Endothelial cell of umbilical vein (primary cell): ENCODE results near the gene AURKB. TPM values are rescaled to one million over a fixed set of nuclear protein-coding genes. Genes with fewer than 3 reads are reported as not detected.

Source experiments
- BruUV-seq: library from RNA; stranded (reverse); fragments of 400-500 nt; replicated peaks from 2 replicates; lab custom pipeline; 2021; lab: Mats Ljungman, UMichigan
- CTCF ChIA-PET: fragments of 300-600, 350-600 bp; sonication (Branson Sonifier 250); formaldehyde crosslinking; loops from one replicate; lab custom pipeline; 2021; ENCODE audit warnings: antibody characterized with exemption, inconsistent platforms; lab: Charles Lee
- POLR2A ChIA-PET: fragments of 300-600, 350-600 bp; sonication (Branson Sonifier 250); formaldehyde crosslinking; loops from one replicate; lab custom pipeline; 2021; ENCODE audit warnings: antibody characterized with exemption, inconsistent platforms; lab: Charles Lee
- DNase-seq: peaks from one replicate; pipeline ENCODE4 v3.0.0-alpha.2; 2011; ENCODE audit warnings: low read depth, low spot score
- FAIRE-seq: peaks from 2 replicates; lab custom pipeline; 2011; peaks lifted over from hg19 to GRCh38; lab: Jason Lieb, UNC
- H2AFZ ChIP-seq: 2 replicates; pipeline ENCODE4 v1.6.0; 2012; ENCODE audit warnings: low read depth, low read length, control low read depth, inconsistent platforms
- H3K27ac ChIP-seq: 2 replicates; pipeline ENCODE4 v1.5.1; 2011; ENCODE audit warnings: low read depth, mild to moderate bottlenecking, control low read depth, low read length, moderate library complexity; ENCODE audit not compliant: insufficient read depth
- H3K27me3 ChIP-seq, 2 experiments: 2 replicates each; pipeline versions ENCODE4 v1.6.0 to v1.6.1; 2011; ENCODE audit warnings: low read length in 2 of 2, mixed read lengths in 1 of 2; ENCODE audit not compliant: control insufficient read depth in 2 of 2, insufficient read depth in 2 of 2
- H3K36me3 ChIP-seq, 2 experiments: 2 replicates in 1 of 2; 3 replicates in 1 of 2; pipeline ENCODE4 v1.5.1; 2011; ENCODE audit warnings: low read length in 2 of 2, mild to moderate bottlenecking in 1 of 2, moderate library complexity in 1 of 2; ENCODE audit not compliant: control insufficient read depth in 2 of 2, insufficient read depth in 2 of 2; ENCODE audit errors: extremely low read depth in 1 of 2
- H3K4me1 ChIP-seq: 3 replicates; pipeline ENCODE4 v1.5.1; 2011; ENCODE audit warnings: mild to moderate bottlenecking, low read length; ENCODE audit not compliant: control insufficient read depth, insufficient read depth; ENCODE audit errors: extremely low read depth
- H3K4me2 ChIP-seq: 2 replicates; pipeline ENCODE4 v1.6.1; 2011; ENCODE audit warnings: low read length, control low read depth, mixed read lengths; ENCODE audit not compliant: insufficient read depth
- H3K4me3 ChIP-seq, 3 experiments: fragments of 200-600 bp in 1 of 3; sonication (generic), shearing (Covaris generic) in 1 of 3; replicated peaks in 1 of 3; 2 replicates each; pipeline ENCODE4 v1.5.1; 2011 to 2016; ENCODE audit warnings: control low read depth in 3 of 3, low read length in 3 of 3, mild to moderate bottlenecking in 2 of 3, inconsistent platforms in 1 of 3, low read depth in 1 of 3, moderate library complexity in 1 of 3; ENCODE audit not compliant: insufficient read depth in 1 of 3
- H3K79me2 ChIP-seq: 2 replicates; pipeline ENCODE4 v1.6.0; 2012; ENCODE audit warnings: low read length, inconsistent platforms; ENCODE audit not compliant: control insufficient read depth, insufficient read depth
- H3K9ac ChIP-seq: replicated peaks from 2 replicates; pipeline ENCODE3; 2011; ENCODE audit warnings: low read length, control low read depth; ENCODE audit not compliant: insufficient read depth; ENCODE audit errors: extremely low read depth
- H3K9me1 ChIP-seq: replicated peaks from 3 replicates; pipeline ENCODE4 v1.6.0; 2011; ENCODE audit warnings: mild to moderate bottlenecking, low read length; ENCODE audit not compliant: control insufficient read depth, insufficient read depth; ENCODE audit errors: extremely low read depth
- H3K9me3 ChIP-seq: replicated peaks from 2 replicates; pipeline ENCODE4 v1.5.1; 2012; ENCODE audit warnings: low read length, inconsistent platforms; ENCODE audit not compliant: control insufficient read depth, insufficient read depth
- H4K20me1 ChIP-seq: replicated peaks from 2 replicates; pipeline ENCODE3; 2011; ENCODE audit warnings: mild to moderate bottlenecking, low read length; ENCODE audit not compliant: control insufficient read depth, insufficient read depth; ENCODE audit errors: extremely low read depth
- EZH2 ChIP-seq: IDR thresholded peaks from 2 replicates; pipeline ENCODE4 v1.6.1; 2012; ENCODE audit warnings: borderline replicate concordance, low read depth, mild to moderate bottlenecking, moderate library complexity, low read length, inconsistent platforms; ENCODE audit not compliant: severe bottlenecking
- FOS ChIP-seq: IDR thresholded peaks from 2 replicates; pipeline ENCODE4 v1.6.1; 2011; ENCODE audit warnings: mild to moderate bottlenecking, low read length, moderate library complexity, borderline replicate concordance; ENCODE audit not compliant: insufficient read depth
- GATA2 ChIP-seq: IDR thresholded peaks from 2 replicates; pipeline ENCODE4 v1.7.0; 2011; ENCODE audit warnings: low read depth, mild to moderate bottlenecking, moderate library complexity, mixed read lengths, low read length; ENCODE audit not compliant: insufficient read length, insufficient read depth
- JUN ChIP-seq: IDR thresholded peaks from 2 replicates; pipeline ENCODE4 v1.6.1; 2011; ENCODE audit warnings: borderline replicate concordance, low read depth; ENCODE audit not compliant: insufficient read length, insufficient read depth
- MYC ChIP-seq: IDR thresholded peaks from one replicate; pipeline ENCODE4 v1.6.1; 2011; ENCODE audit warnings: mild to moderate bottlenecking, low read depth, low read length
- POLR2A ChIP-seq: IDR thresholded peaks from 2 replicates; pipeline ENCODE4 v1.6.1; 2012; ENCODE audit warnings: low read depth, mild to moderate bottlenecking, control low read depth, low read length
- POLR2AphosphoS5 ChIP-seq: IDR thresholded peaks from 2 replicates; pipeline ENCODE4 v1.6.1; 2012; ENCODE audit warnings: low read depth, mild to moderate bottlenecking, control low read depth, low read length, moderate library complexity; ENCODE audit not compliant: insufficient read depth
- dilution Hi-C: fragments of 300-500 bp; cut with MboI; formaldehyde crosslinking; loops from one replicate; pipeline ENCODE4 v1.15.0; 2019; ENCODE audit warnings: low sequenced_read_pairs; ENCODE audit not compliant: extremely low pct_ligation_motif_present
- intact Hi-C: fragments of 100-400 bp; cut with micrococcal nuclease; formaldehyde crosslinking; loops from one replicate; pipeline ENCODE4 v1.10.0; 2022
- polyA plus RNA-seq, 4 experiments: library from polyadenylated mRNA; depleted of rRNA in 3 of 4; stranded (reverse) in 3 of 4; unstranded in 1 of 4; fragments of >200 nt; gene quantifications; 2 replicates each; pipeline versions ENCODE4 v1.2.1 to v1.2.3, GENCODE V29; 2011 to 2012; ENCODE audit warnings: missing spikeins in 1 of 4
- total RNA-seq: library from RNA; stranded (reverse); gene quantifications from 2 replicates; pipeline ENCODE4 v1.2.3, GENCODE V29; 2021
- TF ChIP-seq, protein P1 (sequence below): IDR thresholded peaks from 2 replicates; pipeline ENCODE4 v1.6.1; 2011; ENCODE audit not compliant: insufficient read depth, insufficient read length
- TF ChIP-seq, protein P2 (sequence below), 2 donors: IDR thresholded peaks; 1 replicate in 1 of 2; 2 replicates in 1 of 2; pipeline ENCODE4 v1.5.1; 2011; ENCODE audit warnings: low read length in 2 of 2, mild to moderate bottlenecking in 2 of 2, moderate library complexity in 2 of 2, control low read depth in 1 of 2, inconsistent platforms in 1 of 2, low read depth in 1 of 2; ENCODE audit not compliant: insufficient read depth in 1 of 2; ENCODE audit errors: extremely low read depth in 1 of 2

AURKB gene
- total and polyA plus RNA-seq, 2 donors (not counting 3 experiments of a cell fraction or from before 2014, with no cell fraction given), result 67.8 to 107 TPM

DNA sequence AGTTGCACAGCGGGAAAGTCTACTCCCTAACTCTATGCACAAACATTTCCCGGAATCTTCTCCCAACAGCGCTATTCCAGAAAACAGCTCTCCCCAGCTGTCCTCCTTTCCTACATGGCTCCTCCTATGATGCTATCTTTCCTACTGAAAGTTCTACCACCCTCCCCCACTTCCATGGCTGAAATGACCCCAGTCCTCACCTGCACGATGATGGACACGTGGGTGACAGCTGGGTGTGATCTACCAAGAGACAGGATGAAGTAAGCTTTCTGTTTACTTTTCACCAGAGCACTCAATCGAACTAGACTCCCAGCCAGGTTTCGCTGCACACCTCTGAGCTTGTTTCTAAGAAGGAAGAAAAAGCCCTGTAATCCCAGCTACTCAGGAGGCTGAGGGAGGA is 26.8 kb upstream of the AURKB start:
- CTCF ChIA-PET, result interaction anchor here (0.7 to 1.3 kb wide), 4 partner anchors 9 to 177 kb away, joined by 3 to 5 read pairs (median 4); no protein-coding TSS in a partner anchor

More for the DNA sequence above, 26.8 kb upstream of the AURKB start:
- POLR2A ChIA-PET, result no interaction called here
- H3K4me3 ChIP-seq, result no peak overlapping the region
- peaks cover 2 to 43% of the 10 kb centered on the region in 2 experiments for H3K36me3 ChIP-seq
- H3K9ac ChIP-seq, result no peak overlapping the region
- no peak for TF ChIP-seq MYC
- no peak for TF ChIP-seq POLR2A
- no peak for TF ChIP-seq FOS
- TF ChIP-seq, protein P1, sequence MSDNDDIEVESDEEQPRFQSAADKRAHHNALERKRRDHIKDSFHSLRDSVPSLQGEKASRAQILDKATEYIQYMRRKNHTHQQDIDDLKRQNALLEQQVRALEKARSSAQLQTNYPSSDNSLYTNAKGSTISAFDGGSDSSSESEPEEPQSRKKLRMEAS, result no peak
- TF ChIP-seq GATA2, result no peak
- no peak for TF ChIP-seq POLR2AphosphoS5
- TF ChIP-seq JUN, result no peak
- TF ChIP-seq, protein P2, sequence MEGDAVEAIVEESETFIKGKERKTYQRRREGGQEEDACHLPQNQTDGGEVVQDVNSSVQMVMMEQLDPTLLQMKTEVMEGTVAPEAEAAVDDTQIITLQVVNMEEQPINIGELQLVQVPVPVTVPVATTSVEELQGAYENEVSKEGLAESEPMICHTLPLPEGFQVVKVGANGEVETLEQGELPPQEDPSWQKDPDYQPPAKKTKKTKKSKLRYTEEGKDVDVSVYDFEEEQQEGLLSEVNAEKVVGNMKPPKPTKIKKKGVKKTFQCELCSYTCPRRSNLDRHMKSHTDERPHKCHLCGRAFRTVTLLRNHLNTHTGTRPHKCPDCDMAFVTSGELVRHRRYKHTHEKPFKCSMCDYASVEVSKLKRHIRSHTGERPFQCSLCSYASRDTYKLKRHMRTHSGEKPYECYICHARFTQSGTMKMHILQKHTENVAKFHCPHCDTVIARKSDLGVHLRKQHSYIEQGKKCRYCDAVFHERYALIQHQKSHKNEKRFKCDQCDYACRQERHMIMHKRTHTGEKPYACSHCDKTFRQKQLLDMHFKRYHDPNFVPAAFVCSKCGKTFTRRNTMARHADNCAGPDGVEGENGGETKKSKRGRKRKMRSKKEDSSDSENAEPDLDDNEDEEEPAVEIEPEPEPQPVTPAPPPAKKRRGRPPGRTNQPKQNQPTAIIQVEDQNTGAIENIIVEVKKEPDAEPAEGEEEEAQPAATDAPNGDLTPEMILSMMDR (IDR thresholded peaks at IDR 0.05; ENCODE audit: extremely low read depth in 1 of 2, insufficient read depth in 1 of 2, low read depth in 1 of 2, low read length in 2 of 2), result no peak
- TF ChIP-seq EZH2, result no peak
- no peak overlapping the region for H2AFZ ChIP-seq
- H3K27me3 ChIP-seq, result no peaks in the 10 kb centered on the region
- BruUV-seq, result no TSS peak
- no peaks in the 10 kb centered on the region for H3K9me1 ChIP-seq
- H3K4me1 ChIP-seq, result no peaks in the 10 kb centered on the region
- no peaks in the 10 kb centered on the region for H3K9me3 ChIP-seq
- no peak overlapping the region for H3K4me2 ChIP-seq
- no peaks in the 10 kb centered on the region for H4K20me1 ChIP-seq
- intact Hi-C loops, result no loop called here
- H3K27ac ChIP-seq, result no peak overlapping the region
- H3K79me2 ChIP-seq, result no peaks in the 10 kb centered on the region
- FAIRE-seq (no peak), DNase-seq (no peak)
- dilution Hi-C loops, result loop anchor here (10.0 kb wide), 1 partner anchor 68 kb away; no protein-coding TSS in a partner anchor
